ENCODE measurements around the gene ZFP82. TPM values are rescaled to one million over a fixed set of nuclear protein-coding genes. Genes with fewer than 3 reads are reported as not detected.
A peak's percentile ranks its signal among the peaks of the same experiment; 100 is the strongest.

ZFP82 gene
- total RNA-seq, 1 donor from 2014 or later, result 8.9 TPM

DNA sequence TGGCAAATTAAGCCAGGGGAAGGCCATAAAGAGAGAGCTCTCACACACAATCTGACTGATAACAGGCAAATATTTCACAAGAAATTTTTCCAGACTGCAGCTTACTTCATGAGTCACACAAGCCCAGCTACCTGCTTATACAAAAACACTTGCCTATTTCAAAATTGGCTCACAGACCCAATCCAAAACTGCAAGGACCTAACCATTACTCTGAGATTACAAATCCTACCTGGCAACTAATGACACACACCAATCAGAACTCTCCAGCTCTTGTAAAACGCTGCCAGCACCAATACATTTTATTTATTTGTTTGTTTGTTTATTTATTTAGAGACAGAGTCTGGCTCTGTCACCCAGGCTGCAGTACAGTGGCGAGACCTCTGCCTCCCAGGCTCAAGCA is 18.1 kb upstream of the ZFP82 start:
- H3K36me3 Mint-ChIP-seq (ENCODE audit: unreplicated experiment), result peaks cover 3% of the 10 kb centered on the region
- peaks cover 30% of the 10 kb centered on the region for H3K9me3 Mint-ChIP-seq (ENCODE audit: unreplicated experiment)
- no peaks in the 10 kb centered on the region for H3K27me3 Mint-ChIP-seq (ENCODE audit: unreplicated experiment)
- DNase-seq (ENCODE audit: extremely low spot score, unreplicated experiment), result no peak
- TF ChIP-seq, protein P1, sequence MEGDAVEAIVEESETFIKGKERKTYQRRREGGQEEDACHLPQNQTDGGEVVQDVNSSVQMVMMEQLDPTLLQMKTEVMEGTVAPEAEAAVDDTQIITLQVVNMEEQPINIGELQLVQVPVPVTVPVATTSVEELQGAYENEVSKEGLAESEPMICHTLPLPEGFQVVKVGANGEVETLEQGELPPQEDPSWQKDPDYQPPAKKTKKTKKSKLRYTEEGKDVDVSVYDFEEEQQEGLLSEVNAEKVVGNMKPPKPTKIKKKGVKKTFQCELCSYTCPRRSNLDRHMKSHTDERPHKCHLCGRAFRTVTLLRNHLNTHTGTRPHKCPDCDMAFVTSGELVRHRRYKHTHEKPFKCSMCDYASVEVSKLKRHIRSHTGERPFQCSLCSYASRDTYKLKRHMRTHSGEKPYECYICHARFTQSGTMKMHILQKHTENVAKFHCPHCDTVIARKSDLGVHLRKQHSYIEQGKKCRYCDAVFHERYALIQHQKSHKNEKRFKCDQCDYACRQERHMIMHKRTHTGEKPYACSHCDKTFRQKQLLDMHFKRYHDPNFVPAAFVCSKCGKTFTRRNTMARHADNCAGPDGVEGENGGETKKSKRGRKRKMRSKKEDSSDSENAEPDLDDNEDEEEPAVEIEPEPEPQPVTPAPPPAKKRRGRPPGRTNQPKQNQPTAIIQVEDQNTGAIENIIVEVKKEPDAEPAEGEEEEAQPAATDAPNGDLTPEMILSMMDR (IDR thresholded peaks at IDR 0.05), result no peak
- no peaks in the 10 kb centered on the region for H3K4me1 Mint-ChIP-seq (ENCODE audit: unreplicated experiment)
- no peak overlapping the region for H3K27ac Mint-ChIP-seq (ENCODE audit: unreplicated experiment)
- no peak overlapping the region for H3K4me3 Mint-ChIP-seq (ENCODE audit: unreplicated experiment)

DNA sequence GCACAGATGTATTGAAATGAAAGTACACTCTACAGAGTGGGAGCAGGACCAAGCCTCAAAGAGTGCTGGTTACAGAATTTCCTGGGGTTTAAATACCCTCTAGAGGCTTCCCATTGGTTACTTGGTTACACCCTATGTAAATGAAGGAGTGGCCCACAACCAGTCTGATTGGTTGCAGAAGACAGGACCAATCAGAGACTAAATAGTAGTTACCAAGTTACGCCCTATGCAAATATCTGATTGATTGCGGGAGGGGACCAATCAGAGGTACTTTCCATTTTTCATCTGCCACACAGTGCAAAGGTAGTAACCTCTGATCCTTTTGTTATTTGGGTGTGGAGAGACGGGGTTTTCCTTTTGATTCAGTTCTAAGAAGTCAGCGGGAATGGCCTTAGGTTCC is 5.5 kb upstream of the ZFP82 start:
- Mint-ChIP-seq H3K4me1 (ENCODE audit: unreplicated experiment) (peaks cover under 1% of the 10 kb centered on the region), H3K27ac (ENCODE audit: unreplicated experiment) (no peak overlapping the region), H3K36me3 (ENCODE audit: unreplicated experiment) (peaks cover 2% of the 10 kb centered on the region), H3K4me3 (ENCODE audit: unreplicated experiment) (no peak overlapping the region), H3K27me3 (ENCODE audit: unreplicated experiment) (no peaks in the 10 kb centered on the region), H3K9me3 (ENCODE audit: unreplicated experiment) (peaks cover 23% of the 10 kb centered on the region)
- TF ChIP-seq, protein P1 (IDR thresholded peaks at IDR 0.05), result no peak
- DNase-seq (ENCODE audit: extremely low spot score, unreplicated experiment), result no peak

DNA sequence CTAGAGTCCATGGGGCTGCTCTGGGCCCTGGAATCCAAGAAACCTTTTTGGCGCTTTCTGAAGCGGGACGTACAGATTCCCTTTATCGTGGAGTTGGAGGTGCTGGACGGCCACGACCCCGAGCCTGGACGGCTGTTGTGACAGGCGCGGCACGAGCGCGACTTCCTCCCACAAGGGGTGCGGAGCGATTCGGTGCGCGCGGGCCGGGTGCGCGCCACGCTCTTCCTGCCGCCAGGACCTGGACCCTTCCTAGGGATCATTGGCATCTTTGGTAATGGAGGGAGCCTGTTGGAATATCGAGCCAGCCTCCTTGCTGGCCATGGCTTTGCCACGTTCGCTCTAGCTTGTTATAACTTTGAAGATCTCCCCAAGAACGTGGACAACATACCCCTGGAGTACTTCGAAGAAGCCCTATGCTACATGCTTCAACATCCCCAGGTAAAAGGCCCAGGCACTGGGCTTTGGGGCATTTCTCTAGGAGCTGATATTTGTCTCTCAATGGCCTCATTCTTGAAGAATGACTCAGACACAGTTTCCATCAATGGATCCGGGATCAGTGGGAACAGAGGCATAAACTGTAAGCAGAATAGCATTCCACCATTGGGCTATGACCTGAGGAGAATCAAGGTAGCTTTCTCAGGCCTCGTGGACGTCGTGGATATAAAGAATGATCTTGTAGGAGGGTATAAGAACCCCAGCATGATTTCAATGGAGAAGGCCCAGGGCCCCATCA is 3.5 kb upstream of the ZFP82 start:
- Mint-ChIP-seq H3K4me1 (ENCODE audit: unreplicated experiment) (peaks cover 19% of the 10 kb centered on the region), H3K27ac (ENCODE audit: unreplicated experiment) (no peak overlapping the region), H3K4me3 (ENCODE audit: unreplicated experiment) (no peak overlapping the region), H3K9me3 (ENCODE audit: unreplicated experiment) (peaks cover 19% of the 10 kb centered on the region), H3K27me3 (ENCODE audit: unreplicated experiment) (no peaks in the 10 kb centered on the region), H3K36me3 (ENCODE audit: unreplicated experiment) (peaks cover 5% of the 10 kb centered on the region)
- TF ChIP-seq, protein P1 (IDR thresholded peaks at IDR 0.05), result no peak
- DNase-seq (ENCODE audit: extremely low spot score, unreplicated experiment), result no peak

DNA sequence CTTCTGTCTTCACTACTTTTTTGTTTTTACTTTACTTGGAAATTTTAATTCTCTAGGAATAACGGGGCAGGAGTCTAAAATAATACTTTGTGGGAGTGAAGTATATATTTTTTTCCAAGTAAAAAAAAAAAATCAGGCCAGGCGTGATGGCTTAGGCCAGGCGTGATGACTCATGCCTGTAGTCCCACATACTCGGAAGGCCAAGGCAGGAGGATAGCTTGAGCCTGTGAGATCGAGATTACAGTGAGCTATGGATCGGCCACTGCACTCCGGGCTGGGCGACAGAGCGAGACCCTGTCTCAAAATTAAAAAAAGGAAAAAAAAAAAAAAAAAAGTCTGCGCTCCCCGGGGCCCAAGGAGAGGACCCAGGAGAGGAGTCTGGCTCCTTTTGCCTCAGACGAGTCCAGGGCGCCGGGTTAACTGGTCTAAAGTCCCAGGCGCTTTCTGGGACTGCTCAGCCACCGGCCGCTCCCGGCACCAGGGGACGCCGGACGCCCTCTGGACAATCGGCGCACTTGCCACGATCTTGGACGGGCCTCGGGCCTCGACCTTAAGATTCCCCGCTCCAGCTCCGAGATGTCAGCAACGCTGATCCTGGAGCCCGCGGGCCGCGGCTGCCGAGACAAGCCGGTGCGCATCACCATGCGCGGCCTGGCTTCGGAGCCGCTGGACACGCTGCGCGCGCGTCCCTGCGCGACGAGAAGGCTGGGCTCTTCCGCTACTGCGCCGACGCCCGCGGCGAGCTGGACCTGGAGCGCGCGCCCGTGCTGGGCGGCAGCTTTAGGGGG is 2.7 kb upstream of the ZFP82 start:
- H3K9me3 Mint-ChIP-seq (ENCODE audit: unreplicated experiment), result peaks cover 14% of the 10 kb centered on the region
- H3K4me3 Mint-ChIP-seq (ENCODE audit: unreplicated experiment), result no peak overlapping the region
- H3K27me3 Mint-ChIP-seq (ENCODE audit: unreplicated experiment), result no peaks in the 10 kb centered on the region
- peaks cover 7% of the 10 kb centered on the region for H3K36me3 Mint-ChIP-seq (ENCODE audit: unreplicated experiment)
- peaks cover 19% of the 10 kb centered on the region for H3K4me1 Mint-ChIP-seq (ENCODE audit: unreplicated experiment)
- DNase-seq (ENCODE audit: extremely low spot score, unreplicated experiment), result no peak
- H3K27ac Mint-ChIP-seq (ENCODE audit: unreplicated experiment), result no peak overlapping the region
- TF ChIP-seq, protein P1 (IDR thresholded peaks at IDR 0.05), result no peak

DNA sequence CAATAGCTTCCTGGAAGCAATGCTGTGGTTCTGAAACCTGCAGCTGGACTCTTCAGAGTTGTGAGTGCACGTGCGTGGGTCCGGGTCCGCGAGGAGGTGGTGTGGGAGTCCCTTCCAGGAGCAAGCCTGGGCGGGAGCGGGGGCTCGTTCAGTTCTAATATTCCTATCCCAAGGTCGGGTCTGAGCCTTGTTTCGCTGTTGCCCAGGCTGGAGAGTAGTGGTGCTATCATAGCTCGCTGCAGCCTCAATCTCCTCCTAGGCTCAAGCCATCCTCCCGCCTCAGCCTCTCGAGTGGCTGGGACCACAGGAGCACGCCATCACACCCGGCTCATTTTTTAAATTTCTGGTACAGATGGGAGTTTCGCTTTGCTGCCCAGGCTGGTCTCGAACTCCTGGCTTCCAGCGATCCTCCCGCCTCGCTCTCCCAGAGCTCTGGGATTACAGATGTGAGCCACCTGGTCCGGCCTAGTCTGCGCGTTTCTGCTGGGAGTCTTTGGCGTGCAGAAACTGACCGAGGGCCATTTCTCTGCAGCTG is 625 bp downstream of the ZFP82 start:
- Mint-ChIP-seq H3K4me1 (ENCODE audit: unreplicated experiment) (peaks cover 19% of the 10 kb centered on the region), H3K27me3 (ENCODE audit: unreplicated experiment) (no peaks in the 10 kb centered on the region), H3K4me3 (ENCODE audit: unreplicated experiment) (peak overlapping the region; percentile 93), H3K9me3 (ENCODE audit: unreplicated experiment) (peaks cover 10% of the 10 kb centered on the region), H3K27ac (ENCODE audit: unreplicated experiment) (peak overlapping the region; percentile 98), H3K36me3 (ENCODE audit: unreplicated experiment) (peaks cover 25% of the 10 kb centered on the region)
- TF ChIP-seq, protein P1 (IDR thresholded peaks at IDR 0.05), result no peak
- DNase-seq (ENCODE audit: extremely low spot score, unreplicated experiment), result no peak
